ENCODE results near the gene ACOT7. TPM values are rescaled to one million over a fixed set of nuclear protein-coding genes. Genes with fewer than 3 reads are reported as not detected.
"Not testable (repeated sequence)": the region's sequence is repeated elsewhere in the genome, so short reads cannot be mapped to it uniquely, and the experiment has no call there.

ACOT7 gene
- total RNA-seq, 5 donors from 2014 or later (not counting 1 experiment from before 2014, with no cell fraction given) = 6.1 to 9.3 (median 7.4) TPM

GRCh38 chr1:6436277-6436676, 42.7 kb upstream of the ACOT7 start:
- Mint-ChIP-seq H3K4me1 (peaks cover 9 to 18% (median 14%) of the 10 kb centered on the region in 3 donors), H3K27me3 (peaks cover 19 to 26% of the 10 kb centered on the region in 2 donors)
- H3K9me3 Mint-ChIP-seq; H3K36me3 ChIP-seq (ENCODE audit: control insufficient read depth in 2 of 2, extremely low read depth in 1 of 2, insufficient read depth in 1 of 2, low read length in 1 of 2); H3K9me3 ChIP-seq; H3K27ac Mint-ChIP-seq; H3K36me3 Mint-ChIP-seq; H3K4me3 ChIP-seq (ENCODE audit: control insufficient read depth in 1 of 2, extremely low read depth in 1 of 2, low read length in 1 of 2); DNase-seq; POLR2A ChIA-PET; CTCF ChIA-PET; H3K27ac ChIP-seq (ENCODE audit: low read length); ATAC-seq (replicated peaks in 1 of 4); H3K4me3 Mint-ChIP-seq: not testable (repeated sequence)
- no CpG with 5 or more reads among the region's 3 CpGs for WGBS (ENCODE audit: insufficient coverage)
- H3K27me3 ChIP-seq (replicated peaks in 1 of 2; ENCODE audit: control insufficient read depth in 2 of 2, extremely low read depth in 1 of 2, insufficient read depth in 2 of 2, low read length in 1 of 2) = peaks cover 0 to 46% of the 10 kb centered on the region in 2 experiments
- H3K4me1 ChIP-seq (ENCODE audit: control insufficient read depth in 1 of 2, extremely low read depth in 1 of 2, insufficient read depth in 2 of 2, low read length in 2 of 2) = peaks cover 0 to 21% of the 10 kb centered on the region in 2 experiments

- no peaks in the 10 kb centered on the region for H3K9me3 ChIP-seq
- POLR2A ChIA-PET = no interaction called here
- no peak overlapping the region for H3K4me3 ChIP-seq (ENCODE audit: control insufficient read depth in 1 of 2, extremely low read depth in 1 of 2, low read length in 1 of 2)
- 89% methylated on average over 1 of the region's 3 CpGs for WGBS (ENCODE audit: insufficient coverage)
- ATAC-seq (replicated peaks in 1 of 4) (no peak), DNase-seq (no peak)
- H3K4me3 Mint-ChIP-seq = no peak overlapping the region
- peaks cover 0 to 15% of the 10 kb centered on the region in 2 experiments for H3K4me1 ChIP-seq (ENCODE audit: control insufficient read depth in 1 of 2, extremely low read depth in 1 of 2, insufficient read depth in 2 of 2, low read length in 2 of 2)
- CTCF ChIA-PET = no interaction called here
- H3K27me3 ChIP-seq (replicated peaks in 1 of 2; ENCODE audit: control insufficient read depth in 2 of 2, extremely low read depth in 1 of 2, insufficient read depth in 2 of 2, low read length in 1 of 2) = peaks cover 0 to 45% of the 10 kb centered on the region in 2 experiments
- H3K36me3 Mint-ChIP-seq = no peaks in the 10 kb centered on the region
- H3K27ac ChIP-seq (ENCODE audit: low read length) = no peak overlapping the region
- no peaks in the 10 kb centered on the region for H3K36me3 ChIP-seq (ENCODE audit: control insufficient read depth in 2 of 2, extremely low read depth in 1 of 2, insufficient read depth in 1 of 2, low read length in 1 of 2)
- peaks cover 19 to 22% of the 10 kb centered on the region in 2 donors for H3K27me3 Mint-ChIP-seq
- H3K27ac Mint-ChIP-seq = no peak overlapping the region
- peaks cover 9 to 18% (median 10%) of the 10 kb centered on the region in 3 donors for H3K4me1 Mint-ChIP-seq
- H3K9me3 Mint-ChIP-seq = no peaks in the 10 kb centered on the region
Measured at GRCh38 chr1:6435547-6435946, 42.0 kb upstream of the ACOT7 start.

GRCh38 chr1:6435129-6435528, 41.6 kb upstream of the ACOT7 start:
- ChIA-PET CTCF (no interaction called here), POLR2A (no interaction called here)
- no peaks in the 10 kb centered on the region for H3K36me3 ChIP-seq (ENCODE audit: control insufficient read depth in 2 of 2, extremely low read depth in 1 of 2, insufficient read depth in 1 of 2, low read length in 1 of 2)
- Mint-ChIP-seq H3K36me3 (no peaks in the 10 kb centered on the region), H3K4me3 (no peak overlapping the region), H3K27ac (no peak overlapping the region), H3K9me3 (no peaks in the 10 kb centered on the region), H3K4me1 (peaks cover 9 to 18% (median 10%) of the 10 kb centered on the region in 3 donors), H3K27me3 (peaks cover 19 to 22% of the 10 kb centered on the region in 2 donors)
- DNase-seq = no peak
- H3K27ac ChIP-seq (ENCODE audit: low read length) = no peak overlapping the region
- 91% methylated on average over 2 of the region's 15 CpGs for WGBS (ENCODE audit: insufficient coverage)
- no peaks in the 10 kb centered on the region for H3K9me3 ChIP-seq
- no peak for ATAC-seq (replicated peaks in 1 of 4)
- no peak overlapping the region for H3K4me3 ChIP-seq (ENCODE audit: control insufficient read depth in 1 of 2, extremely low read depth in 1 of 2, low read length in 1 of 2)
- peaks cover 0 to 47% of the 10 kb centered on the region in 2 experiments for H3K27me3 ChIP-seq (replicated peaks in 1 of 2; ENCODE audit: control insufficient read depth in 2 of 2, extremely low read depth in 1 of 2, insufficient read depth in 2 of 2, low read length in 1 of 2)
- peaks cover 0 to 13% of the 10 kb centered on the region in 2 experiments for H3K4me1 ChIP-seq (ENCODE audit: control insufficient read depth in 1 of 2, extremely low read depth in 1 of 2, insufficient read depth in 2 of 2, low read length in 2 of 2)

- no peak for DNase-seq
- Histone ChIP-seq H3K4me3 (ENCODE audit: control insufficient read depth in 1 of 2, extremely low read depth in 1 of 2, low read length in 1 of 2) (no peak overlapping the region), H3K9me3 (no peaks in the 10 kb centered on the region), H3K4me1 (ENCODE audit: control insufficient read depth in 1 of 2, extremely low read depth in 1 of 2, insufficient read depth in 2 of 2, low read length in 2 of 2) (peaks cover 0 to 9% of the 10 kb centered on the region in 2 experiments), H3K27ac (ENCODE audit: low read length) (no peak overlapping the region), H3K36me3 (ENCODE audit: control insufficient read depth in 2 of 2, extremely low read depth in 1 of 2, insufficient read depth in 1 of 2, low read length in 1 of 2) (no peaks in the 10 kb centered on the region), H3K27me3 (replicated peaks in 1 of 2; ENCODE audit: control insufficient read depth in 2 of 2, extremely low read depth in 1 of 2, insufficient read depth in 2 of 2, low read length in 1 of 2) (peaks cover 0 to 40% of the 10 kb centered on the region in 2 experiments)
- peaks cover 5 to 12% (median 5%) of the 10 kb centered on the region in 3 donors for H3K4me1 Mint-ChIP-seq
- ATAC-seq (replicated peaks in 1 of 4) = no peak
- WGBS (ENCODE audit: insufficient coverage) = 100% methylated on average over 2 of the region's 5 CpGs
- H3K36me3 Mint-ChIP-seq = no peaks in the 10 kb centered on the region
- ChIA-PET CTCF (no interaction called here), POLR2A (no interaction called here)
- H3K27ac Mint-ChIP-seq = no peak overlapping the region
- H3K4me3 Mint-ChIP-seq = no peak overlapping the region
- H3K27me3 Mint-ChIP-seq = peaks cover 15 to 16% of the 10 kb centered on the region in 2 donors
- H3K9me3 Mint-ChIP-seq = no peaks in the 10 kb centered on the region
Measured at GRCh38 chr1:6434186-6434585, 40.6 kb upstream of the ACOT7 start.

GRCh38 chr1:6431645-6432579, 38.3 kb upstream of the ACOT7 start:
- H3K4me3 ChIP-seq (ENCODE audit: control insufficient read depth in 1 of 2, extremely low read depth in 1 of 2, low read length in 1 of 2); H3K27ac Mint-ChIP-seq; DNase-seq; H3K36me3 ChIP-seq (ENCODE audit: control insufficient read depth in 2 of 2, extremely low read depth in 1 of 2, insufficient read depth in 1 of 2, low read length in 1 of 2); H3K4me1 ChIP-seq (ENCODE audit: control insufficient read depth in 1 of 2, extremely low read depth in 1 of 2, insufficient read depth in 2 of 2, low read length in 2 of 2); H3K4me3 Mint-ChIP-seq; H3K27ac ChIP-seq (ENCODE audit: low read length); H3K9me3 Mint-ChIP-seq; H3K27me3 Mint-ChIP-seq; H3K36me3 Mint-ChIP-seq; H3K9me3 ChIP-seq; H3K4me1 Mint-ChIP-seq; ATAC-seq (replicated peaks in 1 of 4): not testable (repeated sequence)
- POLR2A ChIA-PET = interaction anchor here in 1 of 2 donors (0.7 kb wide), 1 partner anchor 189 kb away, joined by 7 read pairs; no protein-coding TSS in a partner anchor
- peaks cover 0 to 41% of the 10 kb centered on the region in 2 experiments for H3K27me3 ChIP-seq (replicated peaks in 1 of 2; ENCODE audit: control insufficient read depth in 2 of 2, extremely low read depth in 1 of 2, insufficient read depth in 2 of 2, low read length in 1 of 2)
- WGBS (ENCODE audit: insufficient coverage) = 72% methylated on average over 8 of the region's 13 CpGs
- CTCF ChIA-PET = interaction anchor here in 1 of 2 donors (0.7 kb wide), 1 partner anchor 104 kb away, joined by 11 read pairs; no protein-coding TSS in a partner anchor

- H3K4me3 Mint-ChIP-seq; H3K27me3 Mint-ChIP-seq; ATAC-seq (replicated peaks in 1 of 4); H3K4me1 ChIP-seq (ENCODE audit: control insufficient read depth in 1 of 2, extremely low read depth in 1 of 2, insufficient read depth in 2 of 2, low read length in 2 of 2); H3K9me3 Mint-ChIP-seq; H3K9me3 ChIP-seq; H3K27ac ChIP-seq (ENCODE audit: low read length); H3K4me3 ChIP-seq (ENCODE audit: control insufficient read depth in 1 of 2, extremely low read depth in 1 of 2, low read length in 1 of 2); DNase-seq; H3K27ac Mint-ChIP-seq; H3K36me3 Mint-ChIP-seq; H3K4me1 Mint-ChIP-seq; CTCF ChIA-PET; H3K36me3 ChIP-seq (ENCODE audit: control insufficient read depth in 2 of 2, extremely low read depth in 1 of 2, insufficient read depth in 1 of 2, low read length in 1 of 2): not testable (repeated sequence)
- POLR2A ChIA-PET = interaction anchor here in 1 of 2 donors (0.6 kb wide), 1 partner anchor 20 kb away, joined by 4 read pairs; no protein-coding TSS in a partner anchor
- H3K27me3 ChIP-seq (replicated peaks in 1 of 2; ENCODE audit: control insufficient read depth in 2 of 2, extremely low read depth in 1 of 2, insufficient read depth in 2 of 2, low read length in 1 of 2) = peaks cover 0 to 49% of the 10 kb centered on the region in 2 experiments
- WGBS (ENCODE audit: insufficient coverage) = 24% methylated on average over 10 of the region's 19 CpGs
Measured at GRCh38 chr1:6429660-6430411, 36.3 kb upstream of the ACOT7 start.

Data from T-cell (primary cell).